K562 (cell line): ENCODE results near the gene ITPR1. TPM values are rescaled to one million over a fixed set of nuclear protein-coding genes. Genes with fewer than 3 reads are reported as not detected.

Experiments
- ATAC-seq: fragments of 200-7000 bp; cut with Tn5 transposase; 3 replicates; pipeline ENCODE4 v1.9.1; 2020; ENCODE audit warnings: moderate library complexity
- BruUV-seq: library from RNA; stranded (reverse); fragments of 400-500 nt; replicated peaks from 2 replicates; lab custom pipeline; 2021; lab: Mats Ljungman, UMichigan
- CTCF ChIA-PET: fragments of 300-600 bp; formaldehyde crosslinking; extraction: SDS; loops from one replicate; lab custom pipeline; 2021; ENCODE audit warnings: low intra/inter-chr PET ratio; lab: Yijun Ruan, JAX
- POLR2A ChIA-PET: fragments of 300-600, 350-650 bp; sonication (Branson Sonifier 250); formaldehyde crosslinking; extraction: SDS; loops from one replicate; lab custom pipeline; 2021; ENCODE audit warnings: antibody characterized with exemption, inconsistent platforms; lab: Yijun Ruan, JAX
- DNase-seq, 4 experiments: peaks; one replicate each; pipeline versions ENCODE4 v3.0.0 to v3.0.0-alpha.2; 2011 to 2018; ENCODE audit warnings: low spot score in 3 of 4, mixed read lengths in 3 of 4; ENCODE audit errors: extremely low read depth in 1 of 4
- FAIRE-seq: peaks from 2 replicates; lab custom pipeline; 2011; peaks lifted over from hg19 to GRCh38; lab: Jason Lieb, UNC
- H2AFZ ChIP-seq: 2 replicates; pipeline ENCODE4 v1.6.0; 2011; ENCODE audit warnings: low read depth, low read length, control low read depth, inconsistent platforms
- H3K27ac ChIP-seq: fragments of 200-600 bp; 3 replicates; pipeline ENCODE4 v1.8.0; 2011; ENCODE audit warnings: low read depth, mild to moderate bottlenecking, control low read depth, inconsistent platforms, low read length, moderate library complexity, mixed read lengths; ENCODE audit errors: extremely low read depth
- H3K27me3 ChIP-seq, 2 experiments: fragments of 300-600 bp in 1 of 2; 2 replicates in 1 of 2; 3 replicates in 1 of 2; pipeline versions ENCODE4 v1.6.0 to v1.8.0; 2011; ENCODE audit warnings: inconsistent platforms in 2 of 2, low read length in 2 of 2, mild to moderate bottlenecking in 1 of 2, mixed read lengths in 1 of 2, moderate library complexity in 1 of 2; ENCODE audit not compliant: control insufficient read depth in 2 of 2, insufficient read depth in 2 of 2
- H3K36me3 ChIP-seq: fragments of 300-600 bp; 3 replicates; pipeline ENCODE4 v1.8.0; 2011; ENCODE audit warnings: mild to moderate bottlenecking, low read length, inconsistent platforms; ENCODE audit not compliant: control insufficient read depth, insufficient read depth
- H3K4me1 ChIP-seq, 2 experiments: fragments of 200-600 bp in 1 of 2; replicated peaks in 1 of 2; 2 replicates in 1 of 2; 3 replicates in 1 of 2; pipeline versions ENCODE4 v1.5.1 to v1.8.0; 2011; ENCODE audit warnings: inconsistent platforms in 2 of 2, low read length in 2 of 2, mild to moderate bottlenecking in 1 of 2, mixed read lengths in 1 of 2, moderate library complexity in 1 of 2; ENCODE audit not compliant: control insufficient read depth in 2 of 2, insufficient read depth in 2 of 2
- H3K4me2 ChIP-seq: 2 replicates; pipeline ENCODE4 v1.6.1; 2011; ENCODE audit warnings: low read length, control low read depth, inconsistent platforms, mixed read lengths; ENCODE audit not compliant: insufficient read depth
- H3K4me3 ChIP-seq: fragments of 200-600 bp; sonication (generic), shearing (Covaris generic); 2 replicates; pipeline ENCODE4 v1.5.1; 2016; ENCODE audit warnings: control low read depth, inconsistent platforms
- H3K79me2 ChIP-seq: fragments of 200-600 bp; 3 replicates; pipeline ENCODE4 v1.8.0; 2011; ENCODE audit warnings: low read length, inconsistent platforms; ENCODE audit not compliant: control insufficient read depth, insufficient read depth
- H3K9ac ChIP-seq, 2 experiments: 2 replicates each; pipeline versions ENCODE4 v1.6.0 to v1.6.1; 2011; ENCODE audit warnings: low read depth in 2 of 2, low read length in 2 of 2, control low read depth in 1 of 2, inconsistent platforms in 1 of 2, mild to moderate bottlenecking in 1 of 2, mixed read lengths in 1 of 2; ENCODE audit not compliant: insufficient read depth in 1 of 2
- H3K9me1 ChIP-seq: one replicate; pipeline ENCODE4 v1.6.0; 2011; ENCODE audit warnings: inconsistent platforms, mild to moderate bottlenecking, low read length, moderate library complexity; ENCODE audit not compliant: control insufficient read depth, insufficient read depth
- H3K9me3 ChIP-seq: replicated peaks from 2 replicates; pipeline ENCODE4 v1.5.1; 2011; ENCODE audit warnings: low read depth, low read length, inconsistent platforms; ENCODE audit not compliant: control insufficient read depth, insufficient read depth
- H4K20me1 ChIP-seq: replicated peaks from 2 replicates; pipeline ENCODE4 v1.6.1; 2011; ENCODE audit warnings: low read length, inconsistent platforms, mixed read lengths; ENCODE audit not compliant: control insufficient read depth, insufficient read depth
- ID3 ChIP-seq, 2 experiments: fragments of 250-450 bp in 1 of 2; fragments of 450-650 bp in 1 of 2; sonication (Bioruptor Pico) in 1 of 2; IDR thresholded peaks; 2 replicates each; pipeline versions ENCODE4 v1.6.1 to v1.8.0; 2016 to 2021; ENCODE audit warnings: mild to moderate bottlenecking in 2 of 2, moderate library complexity in 2 of 2, missing compliant biosample characterization in 1 of 2, missing genetic modification characterization in 1 of 2
- LEF1 ChIP-seq: fragments of 450-650 bp; IDR thresholded peaks from 2 replicates; pipeline ENCODE4 v1.6.1; 2016; ENCODE audit warnings: mild to moderate bottlenecking
- RBBP5 ChIP-seq: fragments of 200-600 bp; sonication (generic); IDR thresholded peaks from 2 replicates; pipeline ENCODE4 v1.6.1; 2012; ENCODE audit warnings: borderline replicate concordance, mild to moderate bottlenecking, low read length, control low read depth, inconsistent platforms; ENCODE audit not compliant: insufficient read depth, poor library complexity, severe bottlenecking
- TFAM ChIP-seq: fragments of 250-450 bp; sonication (Bioruptor Pico); conservative IDR thresholded peaks from 2 replicates; pipeline ENCODE4 v1.5.0; 2021; ENCODE audit warnings: mild to moderate bottlenecking, moderate library complexity
- THRA ChIP-seq: fragments of 450-650 bp; IDR thresholded peaks from 2 replicates; pipeline ENCODE4 v1.6.1; 2017; ENCODE audit warnings: mild to moderate bottlenecking, moderate library complexity
- ZBTB17 ChIP-seq: fragments of 450-650 bp; formaldehyde crosslinking; IDR thresholded peaks from 2 replicates; pipeline ENCODE4 v1.4.0; 2020; ENCODE audit warnings: mild to moderate bottlenecking
- ZNF12 ChIP-seq: sonication (generic); formaldehyde crosslinking; IDR thresholded peaks from 2 replicates; pipeline ENCODE4 v1.4.0; 2020; ENCODE audit warnings: mild to moderate bottlenecking, missing genetic modification reagents
- WGBS: fragments of 100-300 bp; shearing (Covaris generic); methylation state at CpG from one replicate; pipeline ENCODE4 v1.1.6; 2016; ENCODE audit warnings: low coverage, mixed read lengths; ENCODE audit not compliant: insufficient coverage; ENCODE audit errors: missing lambda C conversion rate; 5-methylcytosine and 5-hydroxymethylcytosine counted together
- in situ Hi-C: fragments of 300-500 bp; cut with MboI; formaldehyde crosslinking; loops from 4 replicates; pipeline ENCODE4 v1.15.0; 2018; ENCODE audit warnings: inconsistent platforms, mixed read lengths
- intact Hi-C: fragments of 100-400 bp; cut with micrococcal nuclease; formaldehyde crosslinking; loops from 2 replicates; pipeline ENCODE4 v1.14.2; 2022
- polyA plus RNA-seq, 8 experiments: library from polyadenylated mRNA; depleted of rRNA in 4 of 8; stranded (reverse) in 5 of 8; unstranded in 3 of 8; fragments of >200 nt; fragmentation: Nextera tagmentation in 2 of 8; fragmentation: Illumina TruSeq in 1 of 8; extraction: Ambion mirVana in 2 of 8; extraction: Trizol in 1 of 8; gene quantifications; 2 replicates each; pipeline versions ENCODE4 v1.2.1 to v1.2.3, GENCODE V29; 2011 to 2014; ENCODE audit warnings: inconsistent platforms in 1 of 8, missing spikeins in 1 of 8
- total RNA-seq, 7 experiments: library from RNA; depleted of rRNA in 6 of 7; stranded (reverse); fragments of >200 nt in 6 of 7; fragmentation: Illumina TruSeq in 2 of 7; extraction: Trizol in 2 of 7; gene quantifications; 2 replicates each; pipeline versions ENCODE4 v1.2.1 to v1.2.3, GENCODE V29; 2011 to 2021; ENCODE audit warnings: low replicate concordance in 1 of 7

The ITPR1 gene
- total and polyA plus RNA-seq, 9 of the 15 experiments (the other 6 are each of a cell fraction or from before 2014, with no cell fraction given), result 22.4 to 40.0 (median 27.4) TPM

GRCh38 chr3:4672725-4673275, 179.7 kb downstream of the ITPR1 start:
- peaks cover 21% of the 10 kb centered on the region; the same call in 2 of the 3 replicates for H3K36me3 ChIP-seq
- ATAC-seq, result no peak
- no peak overlapping the region for H3K27ac ChIP-seq
- H3K4me1 ChIP-seq, result no peaks in the 10 kb centered on the region
- ChIA-PET POLR2A (no interaction called here), CTCF (no interaction called here)
- no peak for TF ChIP-seq RBBP5
- TF ChIP-seq ZNF12 (CRISPR knock-in tag), result no peak
- no peak for TF ChIP-seq ZBTB17
- no peak for TF ChIP-seq LEF1
- no peak for TF ChIP-seq THRA
- no peak for TF ChIP-seq ID3 (CRISPR knock-in tag; IDR thresholded peaks at IDR 0.05)
- TF ChIP-seq ID3 (tag; IDR thresholded peaks at IDR 0.05), result no peak
- TF ChIP-seq TFAM, result no peak
- no peak overlapping the region for H3K4me3 ChIP-seq
- H3K9me3 ChIP-seq, result no peaks in the 10 kb centered on the region
- no peak overlapping the region for H2AFZ ChIP-seq
- BruUV-seq, result no TSS peak
- WGBS, result 65% methylated on average over 10 of the region's 11 CpGs
- in situ Hi-C loops, result no loop called here
- intact Hi-C loops, result no loop called here
- H3K27me3 ChIP-seq, result no peaks in the 10 kb centered on the region
- H3K9me1 ChIP-seq, result no peaks in the 10 kb centered on the region
- DNase-seq, result no peak
- no peak overlapping the region for H3K4me2 ChIP-seq
- FAIRE-seq, result no peak
- no peaks in the 10 kb centered on the region for H3K79me2 ChIP-seq
- 0 out of 4 replicates have a peak overlapping the region, but pooled peaks of 1 of the 2 experiments have one; percentile 24 for H3K9ac ChIP-seq
- H4K20me1 ChIP-seq, result no peaks in the 10 kb centered on the region
